ENCODE measurements around the gene IFI30. TPM values are rescaled to one million over a fixed set of nuclear protein-coding genes. Genes with fewer than 3 reads are reported as not detected.

IFI30 gene
- total RNA-seq, 1 experiment from 2014 or later, result 23.6 TPM

GRCh38 chr19:18130523-18131242, 42.9 kb upstream of the IFI30 start:
- H3K56ac ChIP-seq (ENCODE audit: insufficient read length, low read depth, low read length), result no peak overlapping the region
- no peak overlapping the region for H4K8ac ChIP-seq (replicated peaks; ENCODE audit: insufficient read length, low read depth, low read length)
- no peak overlapping the region for H3K23ac ChIP-seq (ENCODE audit: insufficient read length, low read depth, low read length)
- no peak overlapping the region for H2AK5ac ChIP-seq (ENCODE audit: insufficient read length, low read length)
- H3K14ac ChIP-seq (ENCODE audit: insufficient read depth, low read length), result no peak overlapping the region
- H2BK12ac ChIP-seq (ENCODE audit: insufficient read length, low read depth, low read length), result no peak overlapping the region
- no peaks in the 10 kb centered on the region for H3K4me1 Mint-ChIP-seq
- H3K27ac Mint-ChIP-seq, result no peak overlapping the region
- no peak overlapping the region for H2BK20ac ChIP-seq (ENCODE audit: low read depth, low read length, poor library complexity, severe bottlenecking)
- H3K36me3 Mint-ChIP-seq (ENCODE audit: insufficient read depth in 1 of 3, low read depth in 3 of 3), result peaks cover 14 to 53% (median 43%) of the 10 kb centered on the region in 3 experiments; a peak in 6 of 7 replicates
- no peak overlapping the region for H3K27ac ChIP-seq (ENCODE audit: insufficient read length, low read depth, low read length)
- no peak overlapping the region for H4K5ac ChIP-seq (ENCODE audit: insufficient read length, low read depth, low read length)
- H3K79me2 ChIP-seq (ENCODE audit: insufficient read depth, low read length), result no peaks in the 10 kb centered on the region
- no peak for DNase-seq
- H2BK120ac ChIP-seq (ENCODE audit: low read depth, low read length, poor library complexity, severe bottlenecking), result no peak overlapping the region
- H2BK15ac ChIP-seq (ENCODE audit: low read depth, low read length), result no peak overlapping the region
- no peaks in the 10 kb centered on the region for H3K27me3 Mint-ChIP-seq (ENCODE audit: low read depth)
- no peak overlapping the region for H2BK5ac ChIP-seq (ENCODE audit: insufficient read length, low read length)
- no peak overlapping the region for H4K91ac ChIP-seq (ENCODE audit: insufficient read length, low read depth, low read length)
- no peak overlapping the region for H3K9ac ChIP-seq (ENCODE audit: extremely low read depth, insufficient read length, low read length)
- H3K4me2 ChIP-seq (ENCODE audit: insufficient read depth, insufficient read length, low read length), result no peak overlapping the region
- H3K27me3 ChIP-seq (ENCODE audit: insufficient read depth, low read length), result no peaks in the 10 kb centered on the region
- no peaks in the 10 kb centered on the region for H3K4me1 ChIP-seq (ENCODE audit: insufficient read depth, low read length)
- H3K18ac ChIP-seq (ENCODE audit: insufficient read length, low read depth, low read length), result no peak overlapping the region
- no peaks in the 10 kb centered on the region for H4K20me1 ChIP-seq (ENCODE audit: control insufficient read depth, insufficient read depth, insufficient read length)
- no peak overlapping the region for H3K4me3 Mint-ChIP-seq
- TF ChIP-seq, protein P1, sequence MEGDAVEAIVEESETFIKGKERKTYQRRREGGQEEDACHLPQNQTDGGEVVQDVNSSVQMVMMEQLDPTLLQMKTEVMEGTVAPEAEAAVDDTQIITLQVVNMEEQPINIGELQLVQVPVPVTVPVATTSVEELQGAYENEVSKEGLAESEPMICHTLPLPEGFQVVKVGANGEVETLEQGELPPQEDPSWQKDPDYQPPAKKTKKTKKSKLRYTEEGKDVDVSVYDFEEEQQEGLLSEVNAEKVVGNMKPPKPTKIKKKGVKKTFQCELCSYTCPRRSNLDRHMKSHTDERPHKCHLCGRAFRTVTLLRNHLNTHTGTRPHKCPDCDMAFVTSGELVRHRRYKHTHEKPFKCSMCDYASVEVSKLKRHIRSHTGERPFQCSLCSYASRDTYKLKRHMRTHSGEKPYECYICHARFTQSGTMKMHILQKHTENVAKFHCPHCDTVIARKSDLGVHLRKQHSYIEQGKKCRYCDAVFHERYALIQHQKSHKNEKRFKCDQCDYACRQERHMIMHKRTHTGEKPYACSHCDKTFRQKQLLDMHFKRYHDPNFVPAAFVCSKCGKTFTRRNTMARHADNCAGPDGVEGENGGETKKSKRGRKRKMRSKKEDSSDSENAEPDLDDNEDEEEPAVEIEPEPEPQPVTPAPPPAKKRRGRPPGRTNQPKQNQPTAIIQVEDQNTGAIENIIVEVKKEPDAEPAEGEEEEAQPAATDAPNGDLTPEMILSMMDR (conservative IDR thresholded peaks at IDR 0.05), result no peak
- no peaks in the 10 kb centered on the region for H3K23me2 ChIP-seq (ENCODE audit: insufficient read length, low read depth, low read length, poor library complexity, severe bottlenecking)
- H2AFZ ChIP-seq (ENCODE audit: low read length), result no peak overlapping the region
- H3K79me1 ChIP-seq (ENCODE audit: insufficient read depth, low read depth, low read length, poor library complexity, severe bottlenecking), result no peaks in the 10 kb centered on the region
- WGBS (ENCODE audit: extremely low coverage, insufficient read length, low lambda C conversion rate), result no CpG with 5 or more reads among the region's 21 CpGs
- H3K9me3 Mint-ChIP-seq, result no peaks in the 10 kb centered on the region
- no peak overlapping the region for H3K4ac ChIP-seq (ENCODE audit: low read depth, low read length)
- H3T11ph ChIP-seq (ENCODE audit: low read length), result no peak overlapping the region
- H3K9me3 ChIP-seq (ENCODE audit: control insufficient read depth, low read depth, low read length), result no peaks in the 10 kb centered on the region
